Daoy (cell line): Measurements from ENCODE around the gene HSPA8. TPM values are rescaled to one million over a fixed set of nuclear protein-coding genes. Genes with fewer than 3 reads are reported as not detected.
A peak's percentile ranks its signal among the peaks of the same experiment; 100 is the strongest.

Experiments
- DNase-seq: peaks from one replicate; pipeline ENCODE4 v3.0.0-alpha.2; 2015; ENCODE audit warnings: low read depth
- total RNA-seq: library from RNA; depleted of rRNA; stranded (reverse); fragments of >200 nt; shearing (Covaris generic); gene quantifications from 2 replicates; pipeline ENCODE4 v1.2.3, GENCODE V29; 2014; rRNA removed

The HSPA8 gene
- total RNA-seq, 1 experiment from 2014 or later, result 3,732 TPM

DNA sequence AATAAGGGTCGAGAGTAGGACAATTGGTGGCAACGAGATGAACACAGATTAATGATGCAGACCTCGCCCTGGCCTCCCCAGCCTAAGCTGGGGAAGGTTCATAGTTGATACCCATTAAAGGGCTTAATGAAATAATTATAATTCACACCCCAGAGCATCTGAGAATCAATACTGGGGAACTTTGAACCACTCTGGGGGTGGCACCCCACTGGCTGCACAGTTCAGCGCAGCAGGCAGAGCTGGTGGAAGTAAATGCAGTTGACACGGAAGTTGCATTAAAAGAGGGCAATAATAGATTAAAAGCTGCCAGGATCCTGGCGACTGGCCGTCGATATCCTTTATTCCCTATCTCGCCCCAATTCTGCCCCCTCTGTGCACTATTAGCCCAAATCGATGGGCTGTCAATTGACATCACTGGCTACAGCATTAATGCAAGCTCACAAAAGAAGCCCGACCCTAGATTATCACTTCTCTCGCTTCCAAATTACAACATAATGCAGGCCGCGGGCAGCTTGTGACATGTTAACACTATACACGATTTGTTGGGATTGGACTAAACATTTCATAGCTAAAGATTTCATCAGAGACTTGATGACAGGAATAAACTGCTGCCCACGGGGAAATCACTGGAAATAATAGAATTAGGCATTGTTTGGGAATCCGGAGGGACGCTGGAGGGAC, 14.5 kb downstream of the HSPA8 start:
- no peak for DNase-seq

DNA sequence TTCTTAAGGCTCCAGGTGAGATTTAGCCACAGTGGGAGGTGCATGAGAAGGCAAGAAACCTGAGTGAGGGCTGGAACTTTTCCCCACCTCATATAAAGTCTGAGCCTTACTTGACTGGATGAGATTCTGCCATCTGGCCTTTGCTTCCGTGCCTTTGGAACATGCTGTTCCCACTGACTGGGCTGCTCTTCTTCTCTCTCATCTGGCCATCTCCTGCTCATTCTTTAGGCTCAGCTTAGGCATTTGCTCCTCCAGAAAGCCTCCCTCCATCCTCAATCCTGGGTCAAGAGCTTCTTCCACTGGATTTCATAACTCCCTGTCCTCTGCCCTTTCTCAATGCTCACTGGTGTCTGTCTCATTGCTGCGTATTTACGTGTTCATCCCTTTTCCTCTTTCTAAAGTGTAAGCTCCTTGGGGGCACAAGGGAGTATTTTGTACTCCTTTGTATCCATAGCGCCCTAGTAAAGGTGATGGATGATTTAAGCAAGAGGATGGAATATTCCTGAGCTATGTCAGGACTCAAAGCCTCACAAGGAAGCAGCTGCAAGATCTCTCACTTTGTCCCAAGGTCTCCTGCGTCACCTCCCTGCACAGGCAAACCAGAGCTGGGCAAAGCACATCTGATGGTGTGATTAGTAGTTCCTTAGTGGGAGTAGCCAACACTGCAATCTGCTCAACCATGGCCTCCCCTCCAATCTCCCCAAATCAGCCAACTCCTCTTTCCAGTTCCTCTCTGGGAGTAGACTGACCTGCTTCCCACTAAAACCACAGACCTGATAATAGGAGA, 15.3 kb downstream of the HSPA8 start:
- no peak for DNase-seq

DNA sequence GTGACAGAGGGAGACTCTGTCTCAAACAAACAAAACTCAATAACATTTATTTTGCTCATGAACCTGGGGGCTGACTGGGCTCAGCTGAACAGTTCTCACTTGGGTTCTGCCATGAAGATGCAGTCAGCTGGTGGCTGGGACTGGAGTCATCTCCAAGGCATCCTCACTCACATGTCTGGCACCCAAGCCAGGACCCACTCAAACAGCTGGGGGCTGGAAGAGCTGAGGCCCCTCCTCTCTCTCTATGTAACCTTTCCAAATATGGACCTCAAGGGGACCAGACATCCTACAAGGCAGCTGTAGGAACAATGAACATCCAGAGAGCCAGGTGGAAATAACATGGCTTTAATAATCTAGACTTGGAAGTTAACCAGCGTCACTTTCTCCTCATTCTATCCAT, 16.8 kb downstream of the HSPA8 start:
- DNase-seq, result no peak

DNA sequence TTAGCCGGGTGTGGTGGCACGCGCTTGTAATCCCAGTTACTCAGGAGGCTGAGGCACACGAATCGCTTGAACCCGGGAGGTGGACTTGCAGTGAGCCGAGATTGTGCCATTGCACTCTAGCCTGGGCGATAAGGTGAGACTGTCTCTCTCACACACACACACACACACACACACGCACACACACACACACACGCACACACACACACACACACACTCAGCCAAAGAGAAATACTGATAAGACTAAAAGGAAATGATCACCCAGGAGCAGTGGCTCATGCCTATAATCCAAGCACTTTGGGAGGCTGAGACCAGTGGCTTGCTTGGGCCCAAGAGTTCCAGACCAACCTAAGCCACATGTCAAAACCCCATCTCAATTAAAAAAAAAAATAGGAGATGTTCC, 20.8 kb downstream of the HSPA8 start:
- DNase-seq, result no peak

DNA sequence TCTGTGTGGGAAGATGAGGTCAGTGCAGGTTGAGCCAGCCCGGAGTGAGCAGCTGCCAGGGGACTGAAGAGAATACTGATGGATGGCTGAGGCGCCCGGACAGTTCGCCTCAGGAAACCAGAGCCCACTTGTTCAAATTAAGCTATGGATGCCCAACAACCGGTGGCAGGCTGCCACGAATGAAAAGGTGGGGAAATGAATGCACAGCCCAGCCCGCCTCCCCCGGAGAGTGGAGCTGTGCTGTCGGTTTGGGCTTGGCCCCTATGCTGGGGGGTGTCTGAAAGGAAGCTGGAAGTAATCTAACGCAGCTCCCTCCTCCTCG, 21.9 kb downstream of the HSPA8 start:
- DNase-seq, result no peak

DNA sequence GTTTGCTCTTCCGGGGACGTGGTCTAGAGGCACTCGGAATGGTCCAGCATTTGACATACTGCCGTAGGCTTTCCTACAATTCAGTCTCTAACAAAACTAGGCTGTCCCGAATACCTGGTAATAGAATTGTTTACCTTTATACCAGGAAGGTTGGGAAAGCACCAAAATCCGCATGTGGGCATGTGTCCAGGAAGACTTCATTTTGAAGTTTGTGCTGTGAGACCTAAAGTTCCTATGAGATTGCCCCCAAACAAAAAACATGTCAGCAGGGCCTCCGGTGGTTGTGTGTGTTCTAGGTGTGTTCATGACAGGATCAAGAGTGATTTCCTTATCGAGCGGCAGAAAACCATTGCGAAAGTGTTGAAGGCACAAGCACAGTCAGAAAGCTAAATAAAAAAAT, 26.1 kb downstream of the HSPA8 start:
- no peak for DNase-seq

DNA sequence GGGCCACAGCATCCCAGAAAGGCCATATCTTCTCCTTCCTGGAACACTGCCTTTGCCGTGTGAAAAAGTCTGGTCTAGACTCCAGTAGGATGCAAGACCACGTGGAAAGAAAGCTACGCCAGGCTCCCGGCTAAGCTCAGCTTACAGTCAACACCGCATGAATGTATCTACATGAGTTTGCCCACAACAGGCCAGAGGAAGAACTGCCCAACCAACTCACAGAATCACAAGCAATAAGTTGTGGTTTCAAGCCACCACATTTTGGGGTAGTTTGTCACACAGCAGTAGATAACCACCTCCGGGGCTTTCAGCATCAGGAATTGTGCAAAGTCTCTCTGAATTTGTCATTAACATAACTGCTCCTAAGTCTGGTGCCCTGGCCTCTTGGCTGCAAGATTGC, 27.3 kb downstream of the HSPA8 start:
- peak; percentile 25 for DNase-seq

DNA sequence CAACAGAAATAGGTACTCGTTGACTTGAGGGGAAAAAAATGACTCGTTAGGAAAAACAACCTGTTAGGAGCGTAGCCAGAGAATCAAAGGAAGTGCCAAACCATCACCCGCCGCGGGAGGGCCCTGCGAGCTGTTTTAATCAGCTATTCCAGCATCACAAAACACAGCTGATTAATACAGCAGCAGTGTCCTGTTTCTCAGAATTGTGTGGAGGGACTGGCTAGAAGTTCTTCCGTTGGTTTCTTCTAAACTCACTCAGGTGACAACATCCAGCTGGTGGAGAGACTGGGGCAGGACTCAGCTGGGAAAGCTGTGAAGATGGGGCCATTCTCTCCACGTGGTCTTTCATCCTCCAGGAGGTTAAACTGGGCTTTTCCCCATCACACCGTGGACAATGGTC, 28.0 kb downstream of the HSPA8 start:
- DNase-seq, result peak; percentile 54

DNA sequence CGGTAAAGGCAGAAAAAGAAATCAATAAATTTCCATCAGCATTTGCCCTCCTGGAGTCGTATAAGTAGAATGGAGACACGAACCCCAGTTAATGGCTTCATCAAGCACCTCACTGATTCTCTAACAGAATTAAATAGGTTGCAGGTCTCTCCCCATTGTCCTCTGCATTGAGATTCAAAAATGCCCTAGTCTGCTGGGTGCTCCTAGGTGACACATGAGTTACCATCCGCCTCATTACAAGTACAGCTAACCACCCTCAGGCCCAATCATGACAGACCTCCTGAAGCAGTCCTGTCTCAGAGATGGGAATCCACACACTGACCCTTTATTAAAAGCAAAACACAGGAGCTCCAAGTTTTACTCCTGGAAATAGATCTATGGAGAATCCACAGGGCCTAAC, 31.4 kb downstream of the HSPA8 start:
- DNase-seq, result no peak

DNA sequence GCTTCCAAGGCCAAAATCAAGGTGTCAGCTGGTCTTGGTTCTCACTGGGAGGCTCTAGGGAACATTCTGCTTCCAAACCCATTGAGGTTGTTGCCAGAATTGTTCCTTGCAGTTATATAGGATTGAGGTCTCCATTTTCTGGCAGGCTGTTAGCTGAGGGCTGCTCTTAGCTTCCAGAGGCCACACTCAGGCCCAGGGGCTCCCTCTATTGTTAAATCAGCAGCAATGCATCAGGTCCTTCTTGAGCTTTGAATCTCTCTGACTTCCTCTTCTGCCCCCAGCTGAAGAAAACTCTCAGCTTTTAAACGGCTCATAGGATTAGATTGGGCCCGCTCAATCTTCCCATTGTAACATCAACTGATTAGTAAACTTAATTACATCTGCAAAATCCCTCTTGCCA, 41.0 kb downstream of the HSPA8 start:
- DNase-seq, result peak; percentile 44

DNA sequence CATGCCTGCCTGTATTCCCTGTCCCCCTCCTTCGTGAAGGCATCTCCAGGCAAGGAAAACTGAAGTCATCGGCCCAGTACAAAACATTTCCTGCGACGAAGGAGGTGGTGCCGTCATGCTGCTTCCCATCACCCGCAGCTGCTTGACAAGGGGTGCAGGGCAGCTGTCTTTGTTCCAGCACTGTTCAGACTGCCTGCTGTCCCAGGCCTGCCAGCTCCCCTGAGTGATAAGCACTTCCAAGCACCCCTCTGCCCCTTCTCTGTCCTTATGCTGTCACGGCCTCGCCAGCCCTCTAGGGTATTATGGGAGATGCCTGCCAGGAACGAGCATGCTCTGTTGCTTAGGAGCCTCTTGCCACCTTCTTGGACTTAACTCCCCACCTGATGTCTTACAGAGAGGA, 43.2 kb downstream of the HSPA8 start:
- DNase-seq, result no peak

DNA sequence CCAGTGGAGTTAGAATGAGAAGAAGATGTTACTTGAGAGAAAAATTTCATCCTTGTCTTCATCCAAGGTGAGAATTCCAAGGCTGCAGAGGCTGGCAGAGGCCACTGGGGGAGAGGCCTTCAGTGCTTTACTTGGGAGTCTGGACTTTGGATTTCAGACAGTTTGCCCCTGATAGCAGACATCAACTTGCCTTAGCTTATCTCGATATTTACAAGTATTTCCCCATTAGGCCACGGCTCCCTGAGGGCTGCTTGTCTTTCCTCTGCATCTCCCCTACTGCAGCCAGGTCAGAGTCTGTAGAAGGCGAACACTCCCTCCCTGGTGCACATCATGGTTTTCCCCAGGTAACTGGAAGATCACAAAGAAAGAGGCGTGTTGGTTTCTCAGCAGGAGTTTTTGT, 50.4 kb downstream of the HSPA8 start:
- DNase-seq, result no peak

Other genes with a start within 250 kb of the HSPA8 start
- gene CRTAM, start 223.6 kb downstream of the HSPA8 start, total RNA-seq, result 0.06 and 0.27 TPM in 2 replicates
- gene JHY, start 179.4 kb downstream of the HSPA8 start, total RNA-seq, result 2.2 and 2.3 TPM in 2 replicates
- not detected in 2 replicates for gene BSX, start 80.3 kb downstream of the HSPA8 start, total RNA-seq
- 20.8 and 29.1 TPM in 2 replicates for gene CLMP, start 133.1 kb upstream of the HSPA8 start, total RNA-seq